ENCODE data around the gene ARFGAP1. TPM values are rescaled to one million over a fixed set of nuclear protein-coding genes. Genes with fewer than 3 reads are reported as not detected.

Gene ARFGAP1
- total RNA-seq, 1 donor from 2014 or later = 220 TPM

DNA sequence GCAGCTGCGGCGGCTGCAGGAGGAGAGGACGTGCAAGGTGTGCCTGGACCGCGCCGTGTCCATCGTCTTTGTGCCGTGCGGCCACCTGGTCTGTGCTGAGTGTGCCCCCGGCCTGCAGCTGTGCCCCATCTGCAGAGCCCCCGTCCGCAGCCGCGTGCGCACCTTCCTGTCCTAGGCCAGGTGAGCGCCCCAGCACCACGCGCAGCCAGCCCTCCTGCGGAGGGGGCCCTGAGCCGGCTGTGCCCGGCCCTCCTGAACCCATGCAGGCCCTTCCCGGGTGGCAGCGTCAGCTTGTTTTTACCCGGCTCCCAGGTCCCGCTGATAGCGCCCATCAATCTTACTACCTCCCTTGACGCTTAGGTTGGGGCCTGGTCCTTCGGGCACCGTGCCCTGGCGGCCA lies 33.2 kb upstream of the ARFGAP1 start:
- Histone ChIP-seq H3K4me3 (ENCODE audit: insufficient read depth, low read depth, low read length) (no peak overlapping the region), H3K9me3 (ENCODE audit: insufficient read depth, low read depth, low read length) (no peaks in the 10 kb centered on the region), H3K27ac (ENCODE audit: low read depth, low read length) (no peak overlapping the region), H3K36me3 (ENCODE audit: insufficient read depth, low read length) (no peaks in the 10 kb centered on the region), H3K4me1 (ENCODE audit: insufficient read depth, low read length) (peaks cover 7% of the 10 kb centered on the region), H4K20me1 (ENCODE audit: insufficient read depth, low read length) (no peaks in the 10 kb centered on the region), H3K9ac (ENCODE audit: low read length) (no peak overlapping the region), H2AFZ (ENCODE audit: low read depth, low read length) (no peak overlapping the region), H3K27me3 (ENCODE audit: insufficient read depth, low read length) (no peaks in the 10 kb centered on the region), H3K79me2 (ENCODE audit: insufficient read depth, low read length) (no peaks in the 10 kb centered on the region), H3K4me2 (ENCODE audit: low read length) (no peak overlapping the region)
- peaks cover 4% of the 10 kb centered on the region for H3K36me3 Mint-ChIP-seq (ENCODE audit: low read depth, unreplicated experiment)
- H3K27ac Mint-ChIP-seq (ENCODE audit: unreplicated experiment) = peak overlapping the region; percentile 66
- no peaks in the 10 kb centered on the region for H3K9me3 Mint-ChIP-seq (ENCODE audit: unreplicated experiment)
- H3K4me1 Mint-ChIP-seq (ENCODE audit: low read depth, unreplicated experiment) = no peaks in the 10 kb centered on the region
- H3K27me3 Mint-ChIP-seq (ENCODE audit: low read depth, unreplicated experiment) = peaks cover 5% of the 10 kb centered on the region
- TF ChIP-seq EZH2 (IDR thresholded peaks at IDR 0.05; ENCODE audit: insufficient read depth, low read length) (no peak), CTCF (IDR thresholded peaks at IDR 0.05; ENCODE audit: insufficient read depth, low read depth, low read length) (no peak)
- no peak overlapping the region for H3K4me3 Mint-ChIP-seq (ENCODE audit: unreplicated experiment)
- DNase-seq (ENCODE audit: low read depth) (no peak), FAIRE-seq (no peak)

DNA sequence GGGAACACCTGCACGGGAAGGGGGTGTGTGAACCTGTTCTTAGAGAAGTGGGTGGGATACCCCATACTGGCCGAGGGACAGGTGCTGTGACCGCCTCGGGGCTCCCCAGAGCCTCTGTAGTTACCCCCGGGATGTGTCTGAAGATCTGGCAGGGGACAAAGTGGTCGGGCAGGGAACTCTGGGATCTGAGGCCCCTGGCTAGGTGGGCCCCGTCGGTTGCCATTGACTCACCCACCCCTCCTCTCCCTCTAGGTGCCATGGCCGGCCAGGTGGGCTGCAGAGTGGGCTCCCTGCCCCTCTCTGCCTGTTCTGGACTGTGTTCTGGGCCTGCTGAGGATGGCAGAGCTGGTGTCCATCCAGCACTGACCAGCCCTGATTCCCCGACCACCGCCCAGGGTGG lies 32.6 kb upstream of the ARFGAP1 start:
- peaks cover 5% of the 10 kb centered on the region for H3K27me3 Mint-ChIP-seq (ENCODE audit: low read depth, unreplicated experiment)
- Histone ChIP-seq H4K20me1 (ENCODE audit: insufficient read depth, low read length) (no peaks in the 10 kb centered on the region), H3K27ac (ENCODE audit: low read depth, low read length) (no peak overlapping the region), H3K36me3 (ENCODE audit: insufficient read depth, low read length) (no peaks in the 10 kb centered on the region), H3K4me2 (ENCODE audit: low read length) (no peak overlapping the region), H2AFZ (ENCODE audit: low read depth, low read length) (no peak overlapping the region), H3K4me1 (ENCODE audit: insufficient read depth, low read length) (peaks cover 4% of the 10 kb centered on the region), H3K79me2 (ENCODE audit: insufficient read depth, low read length) (no peaks in the 10 kb centered on the region), H3K9me3 (ENCODE audit: insufficient read depth, low read depth, low read length) (no peaks in the 10 kb centered on the region), H3K27me3 (ENCODE audit: insufficient read depth, low read length) (no peaks in the 10 kb centered on the region), H3K4me3 (ENCODE audit: insufficient read depth, low read depth, low read length) (no peak overlapping the region), H3K9ac (ENCODE audit: low read length) (no peak overlapping the region)
- H3K4me1 Mint-ChIP-seq (ENCODE audit: low read depth, unreplicated experiment) = no peaks in the 10 kb centered on the region
- peak overlapping the region; percentile 66 for H3K27ac Mint-ChIP-seq (ENCODE audit: unreplicated experiment)
- FAIRE-seq (no peak), DNase-seq (ENCODE audit: low read depth) (no peak)
- no peaks in the 10 kb centered on the region for H3K9me3 Mint-ChIP-seq (ENCODE audit: unreplicated experiment)
- TF ChIP-seq EZH2 (IDR thresholded peaks at IDR 0.05; ENCODE audit: insufficient read depth, low read length) (no peak), CTCF (IDR thresholded peaks at IDR 0.05; ENCODE audit: insufficient read depth, low read depth, low read length) (no peak)
- H3K36me3 Mint-ChIP-seq (ENCODE audit: low read depth, unreplicated experiment) = peaks cover 4% of the 10 kb centered on the region
- H3K4me3 Mint-ChIP-seq (ENCODE audit: unreplicated experiment) = no peak overlapping the region

GRCh38 chr20:63241272-63241671 lies 31.3 kb upstream of the ARFGAP1 start:
- no peak overlapping the region for H3K4me2 ChIP-seq (ENCODE audit: low read length)
- no peak overlapping the region for H2AFZ ChIP-seq (ENCODE audit: low read depth, low read length)
- Mint-ChIP-seq H3K9me3 (ENCODE audit: unreplicated experiment) (peaks cover 1% of the 10 kb centered on the region), H3K36me3 (ENCODE audit: low read depth, unreplicated experiment) (peaks cover 9% of the 10 kb centered on the region), H3K4me1 (ENCODE audit: low read depth, unreplicated experiment) (no peaks in the 10 kb centered on the region), H3K4me3 (ENCODE audit: unreplicated experiment) (no peak overlapping the region), H3K27ac (ENCODE audit: unreplicated experiment) (no peak overlapping the region), H3K27me3 (ENCODE audit: low read depth, unreplicated experiment) (peaks cover 5% of the 10 kb centered on the region)
- H4K20me1 ChIP-seq (ENCODE audit: insufficient read depth, low read length) = no peaks in the 10 kb centered on the region
- FAIRE-seq = no peak
- DNase-seq (ENCODE audit: low read depth) = no peak
- H3K9me3 ChIP-seq (ENCODE audit: insufficient read depth, low read depth, low read length) = no peaks in the 10 kb centered on the region
- H3K4me3 ChIP-seq (ENCODE audit: insufficient read depth, low read depth, low read length) = no peak overlapping the region
- H3K36me3 ChIP-seq (ENCODE audit: insufficient read depth, low read length) = no peaks in the 10 kb centered on the region
- no peak overlapping the region for H3K27ac ChIP-seq (ENCODE audit: low read depth, low read length)
- no peaks in the 10 kb centered on the region for H3K27me3 ChIP-seq (ENCODE audit: insufficient read depth, low read length)
- H3K4me1 ChIP-seq (ENCODE audit: insufficient read depth, low read length) = no peaks in the 10 kb centered on the region
- TF ChIP-seq CTCF (IDR thresholded peaks at IDR 0.05; ENCODE audit: insufficient read depth, low read depth, low read length) = no peak
- no peak for TF ChIP-seq EZH2 (IDR thresholded peaks at IDR 0.05; ENCODE audit: insufficient read depth, low read length)
- H3K79me2 ChIP-seq (ENCODE audit: insufficient read depth, low read length) = no peaks in the 10 kb centered on the region
- no peak overlapping the region for H3K9ac ChIP-seq (ENCODE audit: low read length)
